HepG2 (cell line): ENCODE measurements around the gene GBA2. TPM values are rescaled to one million over a fixed set of nuclear protein-coding genes. Genes with fewer than 3 reads are reported as not detected.

Source experiments
- ATF5 ChIP-seq: sonication (generic); formaldehyde crosslinking; IDR thresholded peaks from 2 replicates; pipeline ENCODE4 v1.4.0; 2020; ENCODE audit warnings: mild to moderate bottlenecking, low read depth, missing genetic modification reagents
- CBX1 ChIP-seq: IDR thresholded peaks from one replicate; pipeline ENCODE4 v1.6.1; 2016; ENCODE audit warnings: antibody characterized with exemption, low read depth
- IKZF5 ChIP-seq: IDR thresholded peaks from 2 replicates; pipeline ENCODE4 v1.6.1; 2018; ENCODE audit warnings: missing genetic modification reagents, mild to moderate bottlenecking, missing compliant biosample characterization
- KDM5A ChIP-seq: fragments of 200-600 bp; sonication (generic); IDR thresholded peaks from 2 replicates; pipeline ENCODE4 v1.7.0; 2018; ENCODE audit warnings: antibody characterized with exemption, mild to moderate bottlenecking, low read length, borderline replicate concordance
- MAFF ChIP-seq: IDR thresholded peaks from 2 replicates; pipeline ENCODE4 v1.6.1; 2011; ENCODE audit warnings: low read depth, low read length, improper control_type of control experiment
- PITX1 ChIP-seq: sonication (generic); formaldehyde crosslinking; IDR thresholded peaks from 2 replicates; pipeline ENCODE4 v1.5.1; 2020; ENCODE audit warnings: mild to moderate bottlenecking, missing genetic modification reagents
- SSRP1 ChIP-seq: IDR thresholded peaks from 2 replicates; pipeline ENCODE4 v1.6.1; 2016; ENCODE audit warnings: control low read depth
- TIGD3 ChIP-seq: sonication (generic); formaldehyde crosslinking; IDR thresholded peaks from 2 replicates; pipeline ENCODE4 v1.5.1; 2020; ENCODE audit warnings: mild to moderate bottlenecking, missing genetic modification reagents, borderline replicate concordance
- ZFP36L1 ChIP-seq: sonication (generic); formaldehyde crosslinking; IDR thresholded peaks from 2 replicates; pipeline ENCODE4 v1.8.0; 2022; ENCODE audit warnings: mild to moderate bottlenecking, missing genetic modification reagents, moderate library complexity
- ZNF432 ChIP-seq: sonication (generic); formaldehyde crosslinking; IDR thresholded peaks from 2 replicates; pipeline ENCODE4 v1.5.0; 2020; ENCODE audit warnings: missing genetic modification reagents, mild to moderate bottlenecking, borderline replicate concordance
- ZNF609 ChIP-seq: sonication (generic); formaldehyde crosslinking; IDR thresholded peaks from 2 replicates; pipeline ENCODE4 v1.4.0; 2020; ENCODE audit warnings: mild to moderate bottlenecking, missing genetic modification reagents, borderline replicate concordance
- ZNF687 ChIP-seq: sonication (generic); formaldehyde crosslinking; IDR thresholded peaks from 2 replicates; pipeline ENCODE4 v1.5.1; 2020; ENCODE audit warnings: mild to moderate bottlenecking, missing genetic modification reagents, moderate library complexity
- ZNF724P ChIP-seq: sonication (generic); formaldehyde crosslinking; IDR thresholded peaks from 2 replicates; pipeline ENCODE4 v1.8.0; 2022; ENCODE audit warnings: missing genetic modification reagents, borderline replicate concordance
- ZNF740 ChIP-seq: sonication (generic); formaldehyde crosslinking; IDR thresholded peaks from 2 replicates; pipeline ENCODE4 v1.4.0; 2020; ENCODE audit warnings: missing genetic modification reagents
- ZNF747 ChIP-seq: sonication (generic); formaldehyde crosslinking; IDR thresholded peaks from 2 replicates; pipeline ENCODE4 v1.8.1; 2023; ENCODE audit warnings: missing genetic modification reagents, mild to moderate bottlenecking, borderline replicate concordance
- polyA plus RNA-seq, 8 experiments: library from polyadenylated mRNA; depleted of rRNA in 3 of 8; stranded (reverse) in 7 of 8; unstranded in 1 of 8; fragments of >200 nt; fragmentation: Illumina TruSeq in 4 of 8; extraction: Trizol in 4 of 8; gene quantifications; 2 replicates each; pipeline versions ENCODE4 v1.2.1 to v1.2.3, GENCODE V29; 2011 to 2016; ENCODE audit warnings: low read depth in 4 of 8, missing spikeins in 1 of 8, mixed read lengths in 1 of 8; ENCODE audit not compliant: insufficient read depth in 1 of 8
- total RNA-seq, 5 experiments: library from RNA; depleted of rRNA; stranded (reverse); fragments of >200 nt; fragmentation: Illumina TruSeq; extraction: Trizol; gene quantifications; 2 replicates each; pipeline ENCODE4 v1.2.3, GENCODE V29; 2016; ENCODE audit warnings: low read depth in 1 of 5

The GBA2 gene
- total and polyA plus RNA-seq, 2 of the 13 experiments (the other 11 are each of a cell fraction or from before 2014, with no cell fraction given) = 37.5 to 86.1 TPM

- TF ChIP-seq ZNF687 = no peak
- TF ChIP-seq IKZF5 (CRISPR knock-in tag) = no peak
- no peak for TF ChIP-seq ATF5 (CRISPR knock-in tag)
- peak; percentile 64; the same call in 1 of the 2 replicates for TF ChIP-seq PITX1 (CRISPR knock-in tag)
- TF ChIP-seq ZNF740 (CRISPR knock-in tag) = no peak
- TF ChIP-seq ZNF724P = no peak
- TF ChIP-seq KDM5A = no peak
- TF ChIP-seq ZNF609 (CRISPR knock-in tag) = 0 out of 2 replicates have a peak, but pooled peaks have one; percentile 19
- TF ChIP-seq TIGD3 (CRISPR knock-in tag) = no peak
- TF ChIP-seq SSRP1 (CRISPR knock-in tag) = no peak; the same call in 1 of the 2 replicates
- no peak for TF ChIP-seq CBX1
- TF ChIP-seq MAFF = no peak
- TF ChIP-seq ZNF432 (CRISPR knock-in tag) = no peak
- no peak; the same call in 1 of the 2 replicates for TF ChIP-seq ZFP36L1 (CRISPR knock-in tag)
- no peak for TF ChIP-seq ZNF747 (CRISPR knock-in tag)
Observed at GRCh38 chr9:35731415-35732184, 17.4 kb downstream of the GBA2 start (continued).
